Mesenchymal stem cell (in vitro differentiated cells and primary cell): Measurements from ENCODE around the gene PRKCB.

ENCODE experiments used
- DNase-seq: peaks from one replicate; pipeline ENCODE4 v3.0.0-alpha.2; 2013
- H2AFZ ChIP-seq: one replicate; pipeline ENCODE4 v1.6.1; 2013; ENCODE audit warnings: low read depth, mild to moderate bottlenecking, control low read depth, inconsistent platforms, low read length, moderate library complexity
- H2AK5ac ChIP-seq: 2 replicates; pipeline ENCODE4 v1.6.1; 2013; ENCODE audit warnings: low read length, moderate library complexity, mild to moderate bottlenecking, inconsistent platforms; ENCODE audit not compliant: severe bottlenecking
- H2BK120ac ChIP-seq: one replicate; pipeline ENCODE4 v1.6.1; 2013; ENCODE audit warnings: low read depth, mild to moderate bottlenecking, inconsistent platforms, low read length, moderate library complexity
- H2BK12ac ChIP-seq, 2 experiments: one replicate each; pipeline ENCODE4 v1.6.1; 2013; ENCODE audit warnings: inconsistent platforms in 2 of 2, low read length in 2 of 2, mild to moderate bottlenecking in 2 of 2, moderate library complexity in 2 of 2, control low read depth in 1 of 2
- H2BK15ac ChIP-seq: one replicate; pipeline ENCODE4 v1.6.1; 2013; ENCODE audit warnings: mild to moderate bottlenecking, low read depth, inconsistent platforms; ENCODE audit not compliant: poor library complexity, severe bottlenecking
- H2BK5ac ChIP-seq: 2 replicates; pipeline ENCODE4 v1.6.1; 2013; ENCODE audit warnings: low read depth, mild to moderate bottlenecking, low read length, control low read depth, inconsistent platforms; ENCODE audit not compliant: poor library complexity, severe bottlenecking
- H3K14ac ChIP-seq, 2 experiments: one replicate each; pipeline ENCODE4 v1.6.1; 2013; ENCODE audit warnings: inconsistent platforms in 2 of 2, low read length in 2 of 2, control low read depth in 1 of 2, mild to moderate bottlenecking in 1 of 2, moderate library complexity in 1 of 2
- H3K18ac ChIP-seq, 2 experiments: one replicate each; pipeline ENCODE4 v1.6.1; 2013; ENCODE audit warnings: inconsistent platforms in 2 of 2, low read length in 2 of 2, control low read depth in 1 of 2, low read depth in 1 of 2, mild to moderate bottlenecking in 1 of 2
- H3K23ac ChIP-seq, 2 experiments: one replicate each; pipeline ENCODE4 v1.6.1; 2013; ENCODE audit warnings: inconsistent platforms in 2 of 2, low read length in 2 of 2, mild to moderate bottlenecking in 2 of 2, moderate library complexity in 2 of 2, control low read depth in 1 of 2
- H3K27ac ChIP-seq: 2 replicates; pipeline ENCODE4 v1.5.1; 2013; ENCODE audit warnings: mild to moderate bottlenecking, moderate library complexity, low read length, control low read depth, inconsistent platforms; ENCODE audit not compliant: poor library complexity, severe bottlenecking
- H3K27me3 ChIP-seq, 2 experiments: 2 replicates each; pipeline versions ENCODE4 v1.6.1 to v1.7.0; 2013; ENCODE audit warnings: low read length in 2 of 2, mild to moderate bottlenecking in 2 of 2, moderate library complexity in 2 of 2, control low read depth in 1 of 2, inconsistent platforms in 1 of 2; ENCODE audit not compliant: control insufficient read depth in 1 of 2, insufficient read depth in 1 of 2
- H3K36me3 ChIP-seq, 2 experiments: 2 replicates each; pipeline versions ENCODE4 v1.6.1 to v1.7.0; 2013; ENCODE audit warnings: low read length in 2 of 2, control low read depth in 1 of 2, inconsistent platforms in 1 of 2, low read depth in 1 of 2, mild to moderate bottlenecking in 1 of 2; ENCODE audit not compliant: insufficient read depth in 2 of 2, control insufficient read depth in 1 of 2
- H3K4ac ChIP-seq, 2 experiments: one replicate each; pipeline ENCODE4 v1.6.1; 2013; ENCODE audit warnings: inconsistent platforms in 2 of 2, low read length in 2 of 2, mild to moderate bottlenecking in 2 of 2, moderate library complexity in 2 of 2, control low read depth in 1 of 2, low read depth in 1 of 2
- H3K4me1 ChIP-seq: 2 replicates; pipeline ENCODE4 v1.6.1; 2013; ENCODE audit warnings: low read depth, low read length, control low read depth; ENCODE audit not compliant: control insufficient read depth, insufficient read depth
- H3K4me2 ChIP-seq: 2 replicates; pipeline ENCODE4 v1.6.1; 2013; ENCODE audit warnings: low read length, mild to moderate bottlenecking, inconsistent platforms; ENCODE audit not compliant: poor library complexity, severe bottlenecking
- H3K4me3 ChIP-seq, 2 experiments: 2 replicates each; pipeline versions ENCODE4 v1.5.1 to v1.7.0; 2013; ENCODE audit warnings: low read length in 2 of 2, mild to moderate bottlenecking in 2 of 2, control low read depth in 1 of 2, low read depth in 1 of 2; ENCODE audit not compliant: insufficient read depth in 1 of 2
- H3K79me1 ChIP-seq: replicated peaks from 2 replicates; pipeline ENCODE4 v1.6.1; 2013; ENCODE audit warnings: mild to moderate bottlenecking, control low read depth, low read length, inconsistent platforms; ENCODE audit not compliant: poor library complexity, severe bottlenecking
- H3K9ac ChIP-seq: 2 replicates; pipeline ENCODE4 v1.7.0; 2013; ENCODE audit warnings: mild to moderate bottlenecking, low read length, moderate library complexity
- H3K9me3 ChIP-seq: 2 replicates; pipeline ENCODE4 v1.7.0; 2013; ENCODE audit warnings: mild to moderate bottlenecking, low read length; ENCODE audit not compliant: control insufficient read depth
- H4K8ac ChIP-seq: one replicate; pipeline ENCODE4 v1.6.1; 2013; ENCODE audit warnings: inconsistent platforms, mild to moderate bottlenecking, low read length, moderate library complexity
- H4K91ac ChIP-seq: one replicate; pipeline ENCODE4 v1.6.1; 2013; ENCODE audit warnings: mild to moderate bottlenecking, low read length, inconsistent platforms
- whole genome bisulfite sequencing: methylation state at CpG from one replicate; pipeline ENCODE4 v1.1.7; 2013; ENCODE audit warnings: mixed read lengths; 5-methylcytosine and 5-hydroxymethylcytosine counted together

The PRKCB gene

GRCh38 chr16:23865853-23866252 lies 30.1 kb downstream of the PRKCB start:
- H3K4me3 ChIP-seq, result no peak overlapping the region
- H3K4ac ChIP-seq, result no peak overlapping the region
- H3K4me1 ChIP-seq, result no peaks in the 10 kb centered on the region
- H2BK5ac ChIP-seq, result no peak overlapping the region
- no peak overlapping the region for H3K18ac ChIP-seq
- no peak overlapping the region for H3K9ac ChIP-seq
- no peak overlapping the region for H2BK15ac ChIP-seq
- 0% methylated on average over 1 of the region's 2 CpGs for WGBS
- H3K9me3 ChIP-seq, result no peaks in the 10 kb centered on the region
- no peak overlapping the region for H2AFZ ChIP-seq
- no peaks in the 10 kb centered on the region for H3K79me1 ChIP-seq
- H3K4me2 ChIP-seq, result no peak overlapping the region
- H2BK120ac ChIP-seq, result no peak overlapping the region
- no peak overlapping the region for H3K23ac ChIP-seq
- no peak overlapping the region for H2AK5ac ChIP-seq
- no peak overlapping the region for H2BK12ac ChIP-seq
- no peak overlapping the region for H3K27ac ChIP-seq
- DNase-seq, result no peak
- H3K14ac ChIP-seq, result no peak overlapping the region
- no peak overlapping the region for H4K91ac ChIP-seq
- no peak overlapping the region for H4K8ac ChIP-seq
- no peaks in the 10 kb centered on the region for H3K36me3 ChIP-seq
- H3K27me3 ChIP-seq, result peaks cover 0 to 13% of the 10 kb centered on the region in 2 experiments

GRCh38 chr16:23866621-23867020 lies 30.8 kb downstream of the PRKCB start:
- no peak for DNase-seq
- Histone ChIP-seq H3K18ac (no peak overlapping the region), H3K14ac (no peak overlapping the region), H3K27me3 (peaks cover 0 to 13% of the 10 kb centered on the region in 2 experiments), H3K4ac (no peak overlapping the region), H3K79me1 (no peaks in the 10 kb centered on the region), H3K4me3 (no peak overlapping the region), H3K4me2 (no peak overlapping the region), H2BK15ac (no peak overlapping the region), H3K4me1 (no peaks in the 10 kb centered on the region), H3K27ac (no peak overlapping the region), H2BK12ac (no peak overlapping the region), H3K9ac (no peak overlapping the region), H4K91ac (no peak overlapping the region), H2BK5ac (no peak overlapping the region), H3K36me3 (no peaks in the 10 kb centered on the region), H4K8ac (no peak overlapping the region), H2AFZ (no peak overlapping the region), H2AK5ac (no peak overlapping the region), H3K23ac (no peak overlapping the region), H3K9me3 (no peaks in the 10 kb centered on the region), H2BK120ac (no peak overlapping the region)
- 74% methylated on average over 4 of the region's 4 CpGs for WGBS

- H3K9me3 ChIP-seq, result no peaks in the 10 kb centered on the region
- H3K14ac ChIP-seq, result no peak overlapping the region
- no peaks in the 10 kb centered on the region for H3K79me1 ChIP-seq
- no peak overlapping the region for H4K91ac ChIP-seq
- no peak overlapping the region for H3K27ac ChIP-seq
- H2BK5ac ChIP-seq, result no peak overlapping the region
- no peak overlapping the region for H2BK120ac ChIP-seq
- no peaks in the 10 kb centered on the region for H3K36me3 ChIP-seq
- no peak overlapping the region for H2BK12ac ChIP-seq
- no peak overlapping the region for H2AK5ac ChIP-seq
- no peak overlapping the region for H3K9ac ChIP-seq
- no peak overlapping the region for H3K4me3 ChIP-seq
- H2AFZ ChIP-seq, result no peak overlapping the region
- H4K8ac ChIP-seq, result no peak overlapping the region
- H3K4ac ChIP-seq, result no peak overlapping the region
- H3K27me3 ChIP-seq, result peaks cover 0 to 13% of the 10 kb centered on the region in 2 experiments
- no peak overlapping the region for H3K18ac ChIP-seq
- H3K23ac ChIP-seq, result no peak overlapping the region
- 67% methylated on average over 1 of the region's 2 CpGs for WGBS
- no peaks in the 10 kb centered on the region for H3K4me1 ChIP-seq
- DNase-seq, result no peak
- H3K4me2 ChIP-seq, result no peak overlapping the region
- H2BK15ac ChIP-seq, result no peak overlapping the region
Observed at GRCh38 chr16:23867566-23867965, 31.8 kb downstream of the PRKCB start.

GRCh38 chr16:23868136-23868535 lies 32.4 kb downstream of the PRKCB start:
- no peak overlapping the region for H3K23ac ChIP-seq
- no peak overlapping the region for H2AFZ ChIP-seq
- no peak for DNase-seq

More at GRCh38 chr16:23868136-23868535, 32.4 kb downstream of the PRKCB start:
- no peak overlapping the region for H4K91ac ChIP-seq
- H3K4me3 ChIP-seq, result no peak overlapping the region
- no peak overlapping the region for H2BK5ac ChIP-seq
- H2BK120ac ChIP-seq, result no peak overlapping the region
- no peaks in the 10 kb centered on the region for H3K9me3 ChIP-seq
- no peak overlapping the region for H2BK15ac ChIP-seq
- no peak overlapping the region for H3K4me2 ChIP-seq
- H3K14ac ChIP-seq, result no peak overlapping the region
- no peak overlapping the region for H2BK12ac ChIP-seq
- WGBS, result 53% methylated on average over 1 of the region's 1 CpG
- H3K4ac ChIP-seq, result no peak overlapping the region
- no peaks in the 10 kb centered on the region for H3K36me3 ChIP-seq
- no peaks in the 10 kb centered on the region for H3K79me1 ChIP-seq
- H3K9ac ChIP-seq, result no peak overlapping the region
- H3K27ac ChIP-seq, result no peak overlapping the region
- H3K18ac ChIP-seq, result no peak overlapping the region
- H4K8ac ChIP-seq, result no peak overlapping the region
- peaks cover 0 to 13% of the 10 kb centered on the region in 2 experiments for H3K27me3 ChIP-seq
- no peak overlapping the region for H2AK5ac ChIP-seq
- H3K4me1 ChIP-seq, result no peaks in the 10 kb centered on the region
